Fibroblast of lung (primary cell): Measurements from ENCODE around the gene TCP1.

ENCODE experiments used
- CTCF ChIP-seq, 2 donors: IDR thresholded peaks in 1 of 2; conservative IDR thresholded peaks in 1 of 2; 1 replicate in 1 of 2; 2 replicates in 1 of 2; pipeline ENCODE4 v1.5.1; 2011 to 2012; ENCODE audit warnings: low read length in 2 of 2, control low read depth in 1 of 2, inconsistent platforms in 1 of 2, low read depth in 1 of 2, mild to moderate bottlenecking in 1 of 2
- EZH2 ChIP-seq: IDR thresholded peaks from 2 replicates; pipeline ENCODE4 v1.5.1; 2012; ENCODE audit warnings: low read length, control low read depth, mild to moderate bottlenecking; ENCODE audit errors: missing control alignments

- no peak for TF ChIP-seq EZH2
- no peak for TF ChIP-seq CTCF (conservative IDR thresholded peaks at IDR 0.05 in 1 of 2, IDR thresholded peaks at IDR 0.05 in 1 of 2; ENCODE audit: low read depth in 1 of 2, low read length in 2 of 2)
Observed at GRCh38 chr6:159797554-159797953, 8.2 kb upstream of the TCP1 start.
